Body of pancreas (tissue), 4 donors: ENCODE data around the gene CNTRL. TPM values are rescaled to one million over a fixed set of nuclear protein-coding genes. Genes with fewer than 3 reads are reported as not detected.

Source experiments
- ATAC-seq: fragments of 150-250 bp; one replicate; pipeline ENCODE4 v1.9.1; 2016
- DNase-seq, 4 donors: peaks; one replicate each; pipeline ENCODE4 v3.0.0-alpha.2; 2019
- H3K27ac ChIP-seq, 4 donors: fragments of 200-600 bp; sonication (generic); 1 replicate in 3 of 4; 2 replicates in 1 of 4; pipeline versions ENCODE4 v1.5.1 to v1.6.1; 2016 to 2019; ENCODE audit warnings: mild to moderate bottlenecking in 1 of 4, mixed read lengths in 1 of 4, moderate library complexity in 1 of 4
- H3K27me3 ChIP-seq, 2 donors: fragments of 200-600 bp; sonication (generic); one replicate each; pipeline ENCODE4 v1.6.0; 2016; ENCODE audit warnings: mild to moderate bottlenecking in 1 of 2
- H3K36me3 ChIP-seq, 2 donors: fragments of 200-600 bp; sonication (generic); replicated peaks in 1 of 2; 2 replicates each; pipeline ENCODE4 v1.5.1; 2016; ENCODE audit warnings: low read depth in 2 of 2; ENCODE audit not compliant: insufficient read depth in 1 of 2
- H3K4me1 ChIP-seq: fragments of 200-600 bp; sonication (generic); one replicate; pipeline ENCODE4 v1.6.0; 2016
- H3K4me3 ChIP-seq, 2 donors: fragments of 200-600 bp; sonication (generic); 1 replicate in 1 of 2; 2 replicates in 1 of 2; pipeline ENCODE4 v1.5.1; 2016 to 2019
- H3K9me3 ChIP-seq, 3 donors: fragments of 200-600 bp; sonication (generic); 1 replicate in 2 of 3; 2 replicates in 1 of 3; pipeline ENCODE4 v1.5.1; 2016
- POLR2A ChIP-seq, 3 donors: fragments of 450-650 bp; IDR thresholded peaks; one replicate each; pipeline ENCODE4 v1.6.1; 2016; ENCODE audit warnings: antibody characterized with exemption in 3 of 3, mild to moderate bottlenecking in 2 of 3
- WGBS, 2 donors: methylation state at CpG; one replicate each; pipeline ENCODE4 v1.1.5; 2017; 5-methylcytosine and 5-hydroxymethylcytosine counted together
- intact Hi-C: fragments of 100-400 bp; cut with DNase I; formaldehyde crosslinking; loops from one replicate; pipeline ENCODE4 v1.15.1; 2023
- total RNA-seq, 2 donors: library from RNA; depleted of rRNA; stranded (reverse); fragments of >200 nt; gene quantifications; one replicate each; pipeline ENCODE4 v1.1.0, GENCODE V29; 2016
- TF ChIP-seq, protein P1 (sequence below), 7 experiments: fragments of 450-650 bp in 4 of 7; fragments of 200-600 bp in 3 of 7; sonication (generic) in 3 of 7; IDR thresholded peaks; one replicate each; pipeline ENCODE4 v1.5.1; 2016 to 2019; ENCODE audit warnings: antibody characterized with exemption in 7 of 7

Gene CNTRL
- total RNA-seq, 2 donors from 2014 or later, result 16.1 to 20.8 TPM

DNA sequence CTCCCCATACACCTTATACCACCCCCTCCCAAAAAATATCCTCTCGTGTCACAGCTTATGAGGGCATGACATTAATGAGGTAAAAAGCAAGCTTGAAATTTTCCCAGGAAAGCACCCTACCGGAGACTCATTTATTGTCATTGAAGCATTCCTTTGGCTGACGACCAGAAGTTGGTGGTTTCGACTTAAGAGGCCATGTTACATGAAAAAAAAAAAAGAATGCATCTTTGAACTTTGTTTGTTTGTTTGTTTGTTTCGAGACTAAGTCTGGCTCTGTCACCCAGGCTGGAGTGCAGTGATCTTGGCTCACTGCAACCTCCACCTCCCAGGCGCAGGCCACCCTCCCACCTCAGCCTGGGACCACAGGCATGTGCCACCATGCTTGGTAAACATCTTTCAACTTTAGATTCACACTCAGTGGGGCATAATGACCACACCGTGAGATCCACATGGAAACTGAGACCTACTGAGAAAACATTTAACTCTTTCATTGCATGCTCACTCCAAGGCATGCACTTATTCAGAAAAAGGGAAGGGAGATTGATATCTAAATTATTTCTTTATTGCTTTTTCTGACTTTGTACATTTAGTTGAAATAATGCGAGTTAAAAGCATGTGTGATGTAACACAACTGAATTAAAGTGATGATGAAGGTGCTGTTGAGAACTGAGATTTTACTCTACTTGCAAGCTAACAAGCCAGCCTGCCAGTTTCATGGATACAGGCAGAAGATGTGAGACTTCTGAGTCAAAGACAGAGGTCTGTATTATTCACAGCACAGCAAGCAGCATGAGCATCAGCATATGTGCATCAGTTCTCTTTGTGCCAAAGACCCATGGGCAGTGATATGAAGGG, 132.0 kb downstream of the CNTRL start:
- 61 to 65% methylated on average over 8 of the region's 8 CpGs for WGBS, 2 donors
- intact Hi-C loops, result no loop called here
- no peak for ATAC-seq

GRCh38 chr9:121207371-121207940, 132.7 kb downstream of the CNTRL start:
- TF ChIP-seq, protein P1, sequence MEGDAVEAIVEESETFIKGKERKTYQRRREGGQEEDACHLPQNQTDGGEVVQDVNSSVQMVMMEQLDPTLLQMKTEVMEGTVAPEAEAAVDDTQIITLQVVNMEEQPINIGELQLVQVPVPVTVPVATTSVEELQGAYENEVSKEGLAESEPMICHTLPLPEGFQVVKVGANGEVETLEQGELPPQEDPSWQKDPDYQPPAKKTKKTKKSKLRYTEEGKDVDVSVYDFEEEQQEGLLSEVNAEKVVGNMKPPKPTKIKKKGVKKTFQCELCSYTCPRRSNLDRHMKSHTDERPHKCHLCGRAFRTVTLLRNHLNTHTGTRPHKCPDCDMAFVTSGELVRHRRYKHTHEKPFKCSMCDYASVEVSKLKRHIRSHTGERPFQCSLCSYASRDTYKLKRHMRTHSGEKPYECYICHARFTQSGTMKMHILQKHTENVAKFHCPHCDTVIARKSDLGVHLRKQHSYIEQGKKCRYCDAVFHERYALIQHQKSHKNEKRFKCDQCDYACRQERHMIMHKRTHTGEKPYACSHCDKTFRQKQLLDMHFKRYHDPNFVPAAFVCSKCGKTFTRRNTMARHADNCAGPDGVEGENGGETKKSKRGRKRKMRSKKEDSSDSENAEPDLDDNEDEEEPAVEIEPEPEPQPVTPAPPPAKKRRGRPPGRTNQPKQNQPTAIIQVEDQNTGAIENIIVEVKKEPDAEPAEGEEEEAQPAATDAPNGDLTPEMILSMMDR (IDR thresholded peaks at IDR 0.05), result no peak
- TF ChIP-seq POLR2A (IDR thresholded peaks at IDR 0.05), result no peak
- Histone ChIP-seq H3K27me3 (no peaks in the 10 kb centered on the region), H3K4me3 (no peak overlapping the region), H3K9me3 (no peaks in the 10 kb centered on the region), H3K27ac (no peak overlapping the region), H3K4me1 (no peaks in the 10 kb centered on the region), H3K36me3 (no peaks in the 10 kb centered on the region)
- intact Hi-C loops, result no loop called here
- 69 to 78% methylated on average over 2 of the region's 2 CpGs for WGBS, 2 donors
- ATAC-seq (no peak), DNase-seq (no peak)

More for the DNA sequence above, 132.0 kb downstream of the CNTRL start:
- no peak for TF ChIP-seq POLR2A (IDR thresholded peaks at IDR 0.05)
- TF ChIP-seq, protein P1 (IDR thresholded peaks at IDR 0.05), result no peak
- Histone ChIP-seq H3K27me3 (no peaks in the 10 kb centered on the region), H3K36me3 (no peaks in the 10 kb centered on the region), H3K27ac (no peak overlapping the region), H3K4me3 (no peak overlapping the region), H3K4me1 (no peaks in the 10 kb centered on the region), H3K9me3 (no peaks in the 10 kb centered on the region)
- DNase-seq, result no peak

- intact Hi-C loops, result loop anchor here (10.0 kb wide), 3 partner anchors 54 to 194 kb away; partner anchors contain the start of gene GSN
- TF ChIP-seq, protein P1 (IDR thresholded peaks at IDR 0.05), result no peak
- no peak for TF ChIP-seq POLR2A (IDR thresholded peaks at IDR 0.05)
Measured at GRCh38 chr9:121210536-121210935, 135.8 kb downstream of the CNTRL start.

DNA sequence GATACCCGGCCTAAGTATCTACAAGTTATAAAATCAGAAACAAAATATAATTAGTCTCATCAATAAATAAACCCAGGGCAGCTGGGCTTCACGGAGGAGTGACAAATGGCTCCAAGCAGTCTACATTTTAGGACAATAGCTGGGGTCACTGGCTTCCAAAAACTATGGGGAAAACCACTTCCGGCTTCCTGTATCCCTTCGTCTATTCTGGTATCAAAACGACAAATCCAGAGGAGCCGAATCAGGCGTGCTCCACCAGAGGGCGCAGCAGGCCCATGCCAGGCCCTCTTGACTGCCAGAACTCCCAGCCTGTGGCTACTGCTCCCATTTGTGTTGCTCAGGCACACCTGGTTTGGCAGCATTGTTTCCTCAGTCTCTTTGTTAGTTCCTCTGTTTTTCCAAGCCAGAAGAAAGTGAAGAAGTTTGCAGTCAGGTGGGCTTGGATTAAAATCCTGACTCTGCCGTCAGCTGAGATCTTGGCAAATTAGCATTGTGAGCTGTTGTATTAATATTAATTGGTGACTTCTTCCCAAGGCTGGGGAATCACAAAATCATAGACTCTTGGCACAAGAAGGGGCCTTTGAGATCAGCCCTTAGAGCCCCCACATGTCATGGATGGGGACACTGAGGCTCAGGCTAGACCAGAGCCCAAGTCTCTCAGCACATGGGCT, 138.5 kb downstream of the CNTRL start:
- 21 to 34% methylated on average over 6 to 9 of the region's 9 CpGs for WGBS, 2 donors
- intact Hi-C loops, result loop anchor here (10.0 kb wide), 3 partner anchors 52 to 192 kb away; partner anchors contain the start of gene GSN
- TF ChIP-seq, protein P1 (IDR thresholded peaks at IDR 0.05), result peak; percentile 91 to 98 (median 95)
- peak in 1 of 3 donors; percentile 15 for TF ChIP-seq POLR2A (IDR thresholded peaks at IDR 0.05)
- Histone ChIP-seq H3K9me3 (no peaks in the 10 kb centered on the region), H3K27ac (peak overlapping the region in 3 of 4 donors; percentile 33 to 57 (median 39)), H3K4me1 (peaks cover 9% of the 10 kb centered on the region), H3K4me3 (no peak overlapping the region), H3K36me3 (no peaks in the 10 kb centered on the region), H3K27me3 (no peaks in the 10 kb centered on the region)
- ATAC-seq (peak; percentile 100), DNase-seq (peak; percentile 91 to 93 (median 93))

More at GRCh38 chr9:121210536-121210935, 135.8 kb downstream of the CNTRL start:
- Histone ChIP-seq H3K4me3 (no peak overlapping the region), H3K27me3 (no peaks in the 10 kb centered on the region), H3K4me1 (peaks cover 9% of the 10 kb centered on the region), H3K9me3 (no peaks in the 10 kb centered on the region), H3K36me3 (no peaks in the 10 kb centered on the region), H3K27ac (no peak overlapping the region)
- 79 to 94% methylated on average over 4 to 5 of the region's 5 CpGs for WGBS, 2 donors
- no peak for ATAC-seq
- DNase-seq, result no peak
